ENCODE results near the gene KDM4C. TPM values are rescaled to one million over a fixed set of nuclear protein-coding genes. Genes with fewer than 3 reads are reported as not detected.

The KDM4C gene
- total RNA-seq, 1 donor from 2014 or later, result 13.9 TPM

- no peak for DNase-seq (ENCODE audit: extremely low read depth, low read depth, low spot score)
Measured at GRCh38 chr9:6852243-6852963, 94.6 kb downstream of the KDM4C start.

DNA sequence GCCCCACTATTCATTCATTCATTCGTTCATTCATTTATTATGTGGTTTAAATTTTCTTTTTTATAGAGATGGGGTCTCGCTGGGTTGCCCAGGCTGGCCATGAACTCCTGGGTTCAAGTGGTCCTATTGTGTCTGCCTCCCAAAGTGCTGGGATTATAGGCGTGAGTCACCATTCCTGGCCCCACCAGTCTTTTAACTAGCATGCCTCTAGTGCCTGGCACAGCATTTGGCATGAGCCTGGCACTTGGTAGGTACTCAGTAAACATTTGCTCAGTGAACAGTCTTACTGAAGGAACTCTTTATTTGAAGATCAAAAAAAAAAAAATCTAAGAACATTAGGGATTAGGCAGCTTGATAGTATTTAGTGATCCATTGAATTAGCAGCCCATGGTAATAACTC lies 98.1 kb downstream of the KDM4C start:
- DNase-seq (ENCODE audit: extremely low read depth, low read depth, low spot score), result no peak

- no peak for DNase-seq (ENCODE audit: extremely low read depth, low read depth, low spot score)
Measured at GRCh38 chr9:6864102-6864501, 106.3 kb downstream of the KDM4C start.

- no peak for DNase-seq (ENCODE audit: extremely low read depth, low read depth, low spot score)
Measured at GRCh38 chr9:6869081-6869948, 111.5 kb downstream of the KDM4C start.

DNA sequence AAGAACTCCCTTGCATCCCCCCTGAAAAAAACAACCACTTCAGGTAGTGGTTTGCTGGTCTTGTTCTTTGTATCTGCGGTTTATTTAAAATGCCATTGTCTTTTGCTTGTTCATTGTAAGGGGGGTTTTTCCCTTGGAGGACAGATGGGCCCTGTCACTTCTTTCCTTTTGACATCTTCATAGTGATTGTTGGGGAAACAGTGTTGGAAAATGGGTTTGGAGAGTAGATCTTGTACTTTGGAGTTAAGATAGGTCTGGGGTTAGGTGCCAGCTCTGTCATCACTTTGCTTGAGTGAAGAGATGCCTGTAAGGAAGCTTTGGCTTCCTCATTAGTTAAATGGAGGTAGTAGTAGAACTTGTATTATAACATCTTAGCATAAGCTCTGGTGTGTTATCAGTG lies 112.4 kb downstream of the KDM4C start:
- no peak for DNase-seq (ENCODE audit: extremely low read depth, low read depth, low spot score)

GRCh38 chr9:6870650-6871477 lies 113.1 kb downstream of the KDM4C start:
- DNase-seq (ENCODE audit: extremely low read depth, low read depth, low spot score), result no peak

DNA sequence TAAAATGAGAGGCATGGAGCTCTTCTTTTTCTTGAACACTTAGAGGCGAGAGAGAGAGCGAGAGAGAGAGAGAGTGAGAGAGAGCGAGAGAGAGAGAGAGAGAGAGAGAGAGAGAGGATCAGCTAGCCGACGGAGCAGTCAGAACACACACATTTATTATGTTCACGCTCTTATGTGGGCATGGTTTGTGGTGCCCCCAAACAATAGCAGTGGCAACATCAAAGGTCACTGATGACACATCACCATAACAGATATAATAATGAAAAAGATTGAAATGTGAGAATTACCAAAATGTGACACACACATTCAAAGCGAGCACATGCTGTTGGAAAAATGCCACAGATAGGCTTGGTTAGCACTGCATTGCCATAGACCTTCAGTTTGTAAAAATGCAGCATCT lies 116.1 kb downstream of the KDM4C start:
- DNase-seq (ENCODE audit: extremely low read depth, low read depth, low spot score), result peak; percentile 23

DNA sequence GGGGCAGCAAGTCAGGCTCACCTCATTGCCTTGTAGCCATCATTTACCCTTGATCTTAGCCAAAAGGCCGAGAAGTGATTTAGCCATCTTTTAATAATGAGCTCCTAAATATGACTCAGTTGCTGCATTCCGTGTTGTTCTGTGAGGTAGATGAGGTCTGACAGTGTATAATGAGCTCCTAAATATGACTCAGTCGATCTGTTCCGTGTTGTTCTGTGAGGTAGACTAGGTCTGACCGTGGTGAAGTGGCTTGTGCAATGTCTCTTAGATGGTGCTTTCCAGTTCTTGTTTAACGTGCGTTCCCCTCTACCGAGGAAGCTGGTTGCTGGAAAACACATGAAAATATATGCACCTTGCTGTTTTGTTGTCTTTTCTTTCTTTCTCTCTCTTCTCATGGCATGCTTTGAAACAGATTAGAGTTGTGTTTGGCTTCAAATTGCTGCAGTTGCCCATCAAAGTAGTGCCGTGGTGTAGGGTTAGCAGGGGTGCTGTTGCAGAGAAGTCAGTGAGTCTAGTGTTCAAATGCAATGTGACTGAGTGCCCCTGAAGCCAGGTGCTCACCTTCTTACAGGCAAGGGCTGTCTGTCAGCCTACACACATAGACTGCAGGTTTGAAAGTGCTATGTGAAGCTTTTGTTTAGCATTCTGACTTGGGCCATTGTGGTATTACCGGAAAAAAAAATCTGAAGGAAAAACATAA lies 118.6 kb downstream of the KDM4C start:
- no peak for DNase-seq (ENCODE audit: extremely low read depth, low read depth, low spot score)

DNA sequence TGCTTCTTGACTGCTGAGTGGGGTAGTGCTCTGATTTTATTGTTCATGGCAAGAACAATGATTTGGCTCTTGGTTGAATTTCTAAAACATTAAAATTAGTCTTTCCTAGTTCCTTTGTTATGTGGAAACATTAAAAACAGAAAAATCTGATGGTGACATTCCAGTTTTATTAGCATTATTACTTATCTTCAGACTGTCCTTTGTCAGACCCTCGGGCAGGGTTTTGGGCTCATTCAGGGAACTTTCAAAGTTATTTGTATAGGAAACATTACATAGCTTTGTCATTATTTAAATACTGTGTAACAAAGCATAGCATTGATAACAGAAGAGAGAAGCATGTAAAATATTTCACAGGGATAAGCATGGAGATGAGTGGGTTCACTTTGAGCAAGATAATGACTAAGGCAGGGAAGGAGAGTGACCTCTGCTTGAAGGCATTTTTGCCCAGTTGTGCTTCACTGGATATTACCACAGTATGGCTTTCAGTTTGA lies 119.9 kb downstream of the KDM4C start:
- no peak for DNase-seq (ENCODE audit: extremely low read depth, low read depth, low spot score)

DNA sequence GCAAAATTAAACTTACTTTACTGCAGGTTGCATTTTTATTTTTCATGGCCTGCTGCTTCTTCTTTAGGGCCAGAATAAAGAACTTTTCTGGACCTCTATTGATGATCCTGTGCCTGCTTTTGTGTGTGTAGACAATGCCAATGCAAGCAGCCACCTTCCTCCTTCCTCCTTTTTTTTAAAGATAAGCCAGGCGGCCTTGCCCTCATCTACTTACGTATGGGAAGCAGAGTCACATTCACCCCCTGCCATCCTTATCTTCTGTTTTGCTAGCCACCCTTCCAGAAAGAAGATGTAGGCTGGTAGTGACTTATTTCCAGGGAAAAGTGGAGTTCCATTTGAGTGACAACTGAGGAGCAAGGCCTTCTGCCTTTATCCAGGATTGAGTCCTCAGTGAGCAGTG lies 122.9 kb downstream of the KDM4C start:
- DNase-seq (ENCODE audit: extremely low read depth, low read depth, low spot score), result no peak

GRCh38 chr9:6884101-6884500 lies 126.3 kb downstream of the KDM4C start:
- no peak for DNase-seq (ENCODE audit: extremely low read depth, low read depth, low spot score)

DNA sequence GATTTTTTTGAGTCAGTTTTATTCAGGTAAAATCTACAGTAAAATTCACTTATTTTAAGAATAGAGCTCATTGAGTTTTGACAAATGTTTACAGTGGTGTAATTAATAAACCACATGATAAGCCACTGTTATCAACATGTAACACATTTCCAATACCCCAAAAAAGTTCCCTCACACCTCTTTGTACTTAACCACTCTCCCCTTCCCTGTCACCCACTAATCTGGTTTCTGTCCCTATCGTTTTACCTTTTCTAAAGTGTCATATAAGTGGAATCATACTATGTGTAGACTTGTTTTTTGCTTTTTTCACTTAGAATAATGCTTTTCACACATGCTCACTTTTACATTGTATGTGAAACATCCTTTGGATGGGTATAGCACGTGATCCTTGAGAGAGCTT lies 127.2 kb downstream of the KDM4C start:
- no peak for DNase-seq (ENCODE audit: extremely low read depth, low read depth, low spot score)

- DNase-seq (ENCODE audit: extremely low read depth, low read depth, low spot score), result no peak
Measured at GRCh38 chr9:6887051-6887450, 129.3 kb downstream of the KDM4C start.

GRCh38 chr9:6889868-6890267 lies 132.1 kb downstream of the KDM4C start:
- DNase-seq (ENCODE audit: extremely low read depth, low read depth, low spot score), result no peak

- no peak for DNase-seq (ENCODE audit: extremely low read depth, low read depth, low spot score)
Measured at GRCh38 chr9:6893350-6894131, 135.8 kb downstream of the KDM4C start.

- DNase-seq (ENCODE audit: extremely low read depth, low read depth, low spot score), result no peak
Measured at GRCh38 chr9:6894135-6894534, 136.4 kb downstream of the KDM4C start.

- no peak for DNase-seq (ENCODE audit: extremely low read depth, low read depth, low spot score)
Measured at GRCh38 chr9:6895754-6896153, 138.0 kb downstream of the KDM4C start.

GRCh38 chr9:6896562-6896961 lies 138.8 kb downstream of the KDM4C start:
- DNase-seq (ENCODE audit: extremely low read depth, low read depth, low spot score), result no peak

DNA sequence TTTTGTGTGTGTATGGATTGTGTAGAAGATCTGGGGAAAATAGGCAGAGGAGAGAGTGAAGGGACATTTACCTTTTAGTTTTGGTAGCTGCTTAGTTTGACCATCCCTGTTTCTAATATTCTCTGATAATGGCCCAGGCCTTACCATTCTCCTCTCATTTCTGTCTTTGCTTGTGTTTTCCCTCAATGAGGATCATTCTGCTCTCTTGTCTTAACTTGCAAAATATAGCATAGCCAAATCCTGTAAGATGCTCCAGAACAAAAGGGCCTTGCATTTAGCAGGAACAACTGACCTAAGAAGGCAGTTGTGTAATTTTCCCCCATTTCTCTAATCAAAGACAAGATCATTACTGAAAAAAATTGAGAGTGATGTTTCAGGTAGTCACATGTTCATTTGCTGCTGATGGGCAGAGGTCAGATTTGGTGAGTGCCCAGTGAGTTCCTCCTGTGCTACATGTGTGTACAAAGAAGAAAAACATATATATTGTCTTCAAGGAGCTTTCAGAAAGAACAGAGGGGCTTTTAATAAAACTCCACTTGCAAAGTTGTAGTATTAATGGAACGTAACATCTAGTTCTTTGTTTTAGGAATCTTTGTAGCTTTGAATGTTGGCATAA lies 139.5 kb downstream of the KDM4C start:
- DNase-seq (ENCODE audit: extremely low read depth, low read depth, low spot score), result no peak
